Effector memory CD4-positive, alpha-beta T cell (primary cell): ENCODE results near the gene MEIOSIN.
"Not testable (repeated sequence)": the region's sequence is repeated elsewhere in the genome, so short reads cannot be mapped to it uniquely, and the experiment has no call there.

ENCODE experiments used
- DNase-seq, 3 donors: peaks; one replicate each; pipeline ENCODE4 v3.0.0-alpha.2; 2020
- H3K27ac ChIP-seq: 2 replicates; pipeline ENCODE4 v1.7.0; 2013; ENCODE audit warnings: mild to moderate bottlenecking, low read length, moderate library complexity; ENCODE audit not compliant: insufficient read depth, poor library complexity, severe bottlenecking
- H3K27me3 ChIP-seq: replicated peaks from 2 replicates; pipeline ENCODE4 v1.7.0; 2013; ENCODE audit warnings: mild to moderate bottlenecking, low read length; ENCODE audit not compliant: insufficient read depth, control insufficient read depth, poor library complexity, severe bottlenecking
- H3K36me3 ChIP-seq: 2 replicates; pipeline ENCODE4 v1.7.0; 2013; ENCODE audit warnings: mild to moderate bottlenecking, low read length, moderate library complexity; ENCODE audit not compliant: control insufficient read depth, insufficient read depth
- H3K4me1 ChIP-seq: 2 replicates; pipeline ENCODE4 v1.7.0; 2013; ENCODE audit warnings: low read length, mild to moderate bottlenecking; ENCODE audit not compliant: control insufficient read depth, insufficient read depth, poor library complexity, severe bottlenecking
- H3K4me3 ChIP-seq: 2 replicates; pipeline ENCODE4 v1.7.0; 2013; ENCODE audit warnings: low read length, low read depth, mild to moderate bottlenecking; ENCODE audit not compliant: insufficient read depth, poor library complexity, severe bottlenecking
- H3K9me3 ChIP-seq: 2 replicates; pipeline ENCODE4 v1.7.0; 2013; ENCODE audit warnings: mild to moderate bottlenecking, low read length, moderate library complexity; ENCODE audit not compliant: control insufficient read depth

Gene MEIOSIN

DNA sequence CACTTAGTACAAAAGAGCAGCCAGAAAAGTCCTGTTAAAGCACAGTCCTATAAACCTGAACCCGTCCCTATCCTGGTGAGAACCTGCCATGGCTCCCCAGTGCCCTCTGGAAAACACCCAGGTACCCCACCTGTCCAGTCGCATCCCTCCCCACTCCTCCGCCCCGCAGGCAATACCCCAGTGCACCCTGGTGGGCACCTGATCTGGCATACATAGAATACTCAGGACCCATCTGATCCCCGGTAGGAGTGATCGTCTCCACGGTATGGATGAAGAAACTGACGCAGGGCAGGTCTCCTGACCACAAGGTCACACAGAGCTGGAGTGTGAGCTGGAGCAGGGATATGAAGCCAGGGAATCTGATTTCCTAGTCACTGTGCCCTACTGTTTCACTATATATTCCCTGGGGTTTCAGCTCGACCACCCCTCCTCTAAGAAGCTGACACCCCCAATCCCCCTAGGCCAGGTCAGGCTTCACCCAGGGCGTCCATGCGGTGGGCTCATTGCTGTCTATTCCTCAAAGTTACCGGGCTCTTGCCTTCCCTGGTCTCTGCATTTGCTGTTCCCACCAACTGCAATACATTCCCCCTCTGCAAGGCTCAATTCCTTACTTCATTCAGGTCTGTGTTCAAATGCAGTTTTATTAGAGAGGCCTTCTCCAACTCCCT lies 15.1 kb upstream of the MEIOSIN start:
- no peaks in the 10 kb centered on the region for H3K9me3 ChIP-seq
- H3K36me3 ChIP-seq: peaks cover under 1% of the 10 kb centered on the region
- peaks cover 19% of the 10 kb centered on the region for H3K4me1 ChIP-seq
- no peaks in the 10 kb centered on the region for H3K27me3 ChIP-seq
- DNase-seq: no peak
- peak overlapping the region; percentile 46 for H3K4me3 ChIP-seq
- H3K27ac ChIP-seq: peak overlapping the region; percentile 79

GRCh38 chr19:45720065-45720464 lies 13.2 kb upstream of the MEIOSIN start:
- DNase-seq, H3K27ac ChIP-seq, H3K27me3 ChIP-seq, H3K36me3 ChIP-seq, H3K4me3 ChIP-seq, H3K9me3 ChIP-seq: not testable (repeated sequence)
- peaks cover 19% of the 10 kb centered on the region for H3K4me1 ChIP-seq

GRCh38 chr19:45728683-45729082 lies 4.6 kb upstream of the MEIOSIN start:
- H3K27me3 ChIP-seq, H3K4me3 ChIP-seq, H3K36me3 ChIP-seq, H3K27ac ChIP-seq, H3K9me3 ChIP-seq, DNase-seq: not testable (repeated sequence)
- peaks cover 12% of the 10 kb centered on the region for H3K4me1 ChIP-seq

GRCh38 chr19:45729800-45730290 lies 3.4 kb upstream of the MEIOSIN start:
- H3K27ac ChIP-seq: peak overlapping the region; percentile 81
- DNase-seq: no peak
- H3K4me1 ChIP-seq: peaks cover 12% of the 10 kb centered on the region

GRCh38 chr19:45730368-45731288 lies 2.6 kb upstream of the MEIOSIN start, which contains the start of gene FBXO46:
FBXO46 (minus strand) TSS chr19:45730896; CDS start chr19:45713495, 17,401 bp downstream.
- Histone ChIP-seq H3K4me3 (peak within 1 kb of the TSS; percentile 81), H3K4me1 (peaks cover 12% of the 10 kb centered on the region), H3K27me3 (no peaks in the 10 kb centered on the region), H3K36me3 (no peaks in the 10 kb centered on the region), H3K27ac (peak within 1 kb of the TSS; percentile 81), H3K9me3 (no peaks in the 10 kb centered on the region)
- DNase-seq: peak; percentile 84 to 92 (median 92)

More at GRCh38 chr19:45729800-45730290, 3.4 kb upstream of the MEIOSIN start:
- no peaks in the 10 kb centered on the region for H3K27me3 ChIP-seq
- no peaks in the 10 kb centered on the region for H3K36me3 ChIP-seq
- H3K4me3 ChIP-seq: peak overlapping the region; percentile 81
- H3K9me3 ChIP-seq: no peaks in the 10 kb centered on the region

- Histone ChIP-seq H3K9me3 (no peaks in the 10 kb centered on the region), H3K36me3 (no peaks in the 10 kb centered on the region), H3K4me3 (no peak overlapping the region), H3K27ac (no peak overlapping the region), H3K27me3 (no peaks in the 10 kb centered on the region), H3K4me1 (no peaks in the 10 kb centered on the region)
- DNase-seq: no peak
Observed at GRCh38 chr19:45739498-45740439, 6.5 kb downstream of the MEIOSIN start.

DNA sequence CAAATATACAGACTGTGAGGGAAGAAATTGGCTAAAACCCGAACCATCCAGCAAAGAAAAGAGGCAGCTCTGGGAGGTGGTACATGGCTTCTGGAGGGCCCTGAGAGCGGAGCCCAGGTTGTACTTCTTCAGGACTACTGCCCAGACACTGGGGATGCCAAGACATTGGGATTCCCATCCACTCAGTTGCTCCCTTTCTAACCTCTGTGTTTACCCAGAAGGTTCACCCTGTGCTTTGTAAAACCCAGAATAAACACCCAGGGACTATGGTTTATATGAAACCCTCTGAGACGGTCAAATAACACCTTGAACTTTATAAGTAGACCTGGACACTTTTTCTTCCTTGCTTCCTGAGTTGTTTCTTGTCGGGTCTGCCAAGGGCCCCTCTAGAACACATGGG lies 9.7 kb downstream of the MEIOSIN start:
- no peaks in the 10 kb centered on the region for H3K9me3 ChIP-seq
- no peaks in the 10 kb centered on the region for H3K4me1 ChIP-seq
- H3K27me3 ChIP-seq: no peaks in the 10 kb centered on the region
- H3K36me3 ChIP-seq: no peaks in the 10 kb centered on the region
- no peak overlapping the region for H3K27ac ChIP-seq
- no peak for DNase-seq
- H3K4me3 ChIP-seq: no peak overlapping the region

GRCh38 chr19:45745606-45746005 lies 12.4 kb downstream of the MEIOSIN start:
- Histone ChIP-seq H3K36me3 (no peaks in the 10 kb centered on the region), H3K27me3 (no peaks in the 10 kb centered on the region), H3K4me3 (no peak overlapping the region), H3K27ac (no peak overlapping the region), H3K4me1 (no peaks in the 10 kb centered on the region), H3K9me3 (no peaks in the 10 kb centered on the region)
- DNase-seq: no peak

- no peaks in the 10 kb centered on the region for H3K27me3 ChIP-seq
- no peaks in the 10 kb centered on the region for H3K4me1 ChIP-seq
- DNase-seq: no peak
- no peaks in the 10 kb centered on the region for H3K9me3 ChIP-seq
- no peak overlapping the region for H3K4me3 ChIP-seq
- H3K27ac ChIP-seq: no peak overlapping the region
- no peaks in the 10 kb centered on the region for H3K36me3 ChIP-seq
Observed at GRCh38 chr19:45746866-45747265, 13.6 kb downstream of the MEIOSIN start.
